ENCODE results near the gene ATP1A1.

DNA sequence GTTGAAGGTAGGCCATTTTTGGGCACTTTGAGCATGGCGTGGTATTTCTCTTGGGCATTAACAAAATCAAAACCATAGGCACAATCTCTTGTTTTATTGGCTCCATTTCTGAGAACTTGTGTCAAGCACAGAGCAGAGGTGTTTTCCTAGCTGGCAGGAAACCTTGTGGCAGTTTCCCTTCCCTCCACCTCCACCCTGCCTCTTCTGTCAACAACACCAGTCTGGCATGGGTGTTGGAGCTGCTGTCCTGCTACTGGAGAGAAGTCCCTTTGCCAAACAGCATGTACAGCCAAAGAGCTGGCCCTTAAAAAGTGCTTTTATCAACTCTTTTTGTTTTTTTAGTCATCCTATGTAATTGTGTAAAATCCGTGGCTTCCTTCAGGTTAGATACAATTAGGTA, 16.0 kb downstream of the ATP1A1 start:
- no peak for TF ChIP-seq EZH2 (IDR thresholded peaks at IDR 0.05; ENCODE audit: insufficient read depth, poor library complexity, severe bottlenecking)
- no peak for TF ChIP-seq EZH2phosphoT487 (IDR thresholded peaks at IDR 0.05; ENCODE audit: insufficient read depth, low read depth)

Measured in GM23248 (cell line).